HepG2 (cell line): ENCODE measurements around the gene TSSK3. TPM values are rescaled to one million over a fixed set of nuclear protein-coding genes. Genes with fewer than 3 reads are reported as not detected.

ENCODE experiments used
- CENPX ChIP-seq: sonication (generic); formaldehyde crosslinking; IDR thresholded peaks from 2 replicates; pipeline ENCODE4 v1.9.0; 2021; ENCODE audit warnings: mild to moderate bottlenecking, missing genetic modification reagents, moderate library complexity
- HDAC6 ChIP-seq: fragments of 200-600 bp; sonication (generic); IDR thresholded peaks from 2 replicates; pipeline ENCODE4 v1.7.0; 2017; ENCODE audit warnings: mild to moderate bottlenecking, antibody characterized with exemption, low read length, low read depth
- KMT2B ChIP-seq: IDR thresholded peaks from 2 replicates; pipeline ENCODE4 v1.6.1; 2016; ENCODE audit warnings: missing genetic modification reagents, missing compliant biosample characterization
- MED1 ChIP-seq: sonication (generic); formaldehyde crosslinking; IDR thresholded peaks from 2 replicates; pipeline ENCODE4 v1.4.0; 2020; ENCODE audit warnings: missing genetic modification reagents
- MEIS2 ChIP-seq: sonication (generic); formaldehyde crosslinking; IDR thresholded peaks from 2 replicates; pipeline ENCODE4 v1.9.0; 2021; ENCODE audit warnings: mild to moderate bottlenecking, missing genetic modification reagents
- PRPF4 ChIP-seq: fragments of 200-400 bp; formaldehyde crosslinking; IDR thresholded peaks from 2 replicates; pipeline ENCODE4 v1.6.1; 2016; ENCODE audit warnings: low read length, low read depth; ENCODE audit not compliant: poor library complexity, severe bottlenecking
- SALL2 ChIP-seq: sonication (generic); formaldehyde crosslinking; IDR thresholded peaks from 2 replicates; pipeline ENCODE4 v1.8.1; 2023; ENCODE audit warnings: mild to moderate bottlenecking, missing genetic modification reagents, inconsistent platforms
- SCMH1 ChIP-seq: sonication (generic); formaldehyde crosslinking; IDR thresholded peaks from 2 replicates; pipeline ENCODE4 v1.9.0; 2021; ENCODE audit warnings: missing genetic modification reagents, mild to moderate bottlenecking, borderline replicate concordance
- TCF7 ChIP-seq: sonication (generic); IDR thresholded peaks from 2 replicates; pipeline ENCODE4 v1.6.1; 2016; ENCODE audit warnings: antibody characterized with exemption, low read depth
- TEAD3 ChIP-seq: optimal IDR thresholded peaks from 2 replicates; pipeline ENCODE3; 2016; ENCODE audit warnings: borderline replicate concordance
- ZMYM4 ChIP-seq: sonication (generic); formaldehyde crosslinking; IDR thresholded peaks from 2 replicates; pipeline ENCODE4 v1.8.1; 2023; ENCODE audit warnings: mild to moderate bottlenecking, missing genetic modification reagents
- ZNF296 ChIP-seq: sonication (generic); formaldehyde crosslinking; conservative IDR thresholded peaks from 2 replicates; pipeline ENCODE4 v1.5.0; 2020; ENCODE audit warnings: mild to moderate bottlenecking, missing genetic modification reagents
- ZNF543 ChIP-seq: sonication (generic); formaldehyde crosslinking; IDR thresholded peaks from 2 replicates; pipeline ENCODE4 v1.4.0; 2020; ENCODE audit warnings: mild to moderate bottlenecking, missing genetic modification reagents
- ZNF883 ChIP-seq: sonication (generic); formaldehyde crosslinking; IDR thresholded peaks from 2 replicates; pipeline ENCODE4 v1.5.1; 2020; ENCODE audit warnings: mild to moderate bottlenecking, missing genetic modification reagents; ENCODE audit errors: not compliant biosample characterization
- polyA plus RNA-seq, 8 experiments: library from polyadenylated mRNA; depleted of rRNA in 3 of 8; stranded (reverse) in 7 of 8; unstranded in 1 of 8; fragments of >200 nt; fragmentation: Illumina TruSeq in 4 of 8; extraction: Trizol in 4 of 8; gene quantifications; 2 replicates each; pipeline versions ENCODE4 v1.2.1 to v1.2.3, GENCODE V29; 2011 to 2016; ENCODE audit warnings: low read depth in 4 of 8, missing spikeins in 1 of 8, mixed read lengths in 1 of 8; ENCODE audit not compliant: insufficient read depth in 1 of 8
- total RNA-seq, 5 experiments: library from RNA; depleted of rRNA; stranded (reverse); fragments of >200 nt; fragmentation: Illumina TruSeq; extraction: Trizol; gene quantifications; 2 replicates each; pipeline ENCODE4 v1.2.3, GENCODE V29; 2016; ENCODE audit warnings: low read depth in 1 of 5
- TF ChIP-seq, protein P1 (sequence below): sonication (generic); formaldehyde crosslinking; IDR thresholded peaks from 2 replicates; pipeline ENCODE4 v1.9.0; 2022; ENCODE audit warnings: low read depth, missing genetic modification reagents
- TF ChIP-seq, protein P2 (sequence below): sonication (generic); formaldehyde crosslinking; IDR thresholded peaks from 2 replicates; pipeline ENCODE4 v1.9.0; 2021; ENCODE audit warnings: mild to moderate bottlenecking, missing genetic modification reagents
- TF ChIP-seq, protein P3 (sequence below): IDR thresholded peaks from 2 replicates; pipeline ENCODE4 v1.6.1; 2016
- TF ChIP-seq, protein P4 (sequence below): sonication (generic); formaldehyde crosslinking; conservative IDR thresholded peaks from 2 replicates; pipeline ENCODE4 v1.8.1; 2023; ENCODE audit warnings: missing genetic modification reagents

Gene TSSK3
- total and polyA plus RNA-seq, 2 of the 13 experiments (the other 11 are each of a cell fraction or from before 2014, with no cell fraction given) = 1.0 to 1.1 TPM

DNA sequence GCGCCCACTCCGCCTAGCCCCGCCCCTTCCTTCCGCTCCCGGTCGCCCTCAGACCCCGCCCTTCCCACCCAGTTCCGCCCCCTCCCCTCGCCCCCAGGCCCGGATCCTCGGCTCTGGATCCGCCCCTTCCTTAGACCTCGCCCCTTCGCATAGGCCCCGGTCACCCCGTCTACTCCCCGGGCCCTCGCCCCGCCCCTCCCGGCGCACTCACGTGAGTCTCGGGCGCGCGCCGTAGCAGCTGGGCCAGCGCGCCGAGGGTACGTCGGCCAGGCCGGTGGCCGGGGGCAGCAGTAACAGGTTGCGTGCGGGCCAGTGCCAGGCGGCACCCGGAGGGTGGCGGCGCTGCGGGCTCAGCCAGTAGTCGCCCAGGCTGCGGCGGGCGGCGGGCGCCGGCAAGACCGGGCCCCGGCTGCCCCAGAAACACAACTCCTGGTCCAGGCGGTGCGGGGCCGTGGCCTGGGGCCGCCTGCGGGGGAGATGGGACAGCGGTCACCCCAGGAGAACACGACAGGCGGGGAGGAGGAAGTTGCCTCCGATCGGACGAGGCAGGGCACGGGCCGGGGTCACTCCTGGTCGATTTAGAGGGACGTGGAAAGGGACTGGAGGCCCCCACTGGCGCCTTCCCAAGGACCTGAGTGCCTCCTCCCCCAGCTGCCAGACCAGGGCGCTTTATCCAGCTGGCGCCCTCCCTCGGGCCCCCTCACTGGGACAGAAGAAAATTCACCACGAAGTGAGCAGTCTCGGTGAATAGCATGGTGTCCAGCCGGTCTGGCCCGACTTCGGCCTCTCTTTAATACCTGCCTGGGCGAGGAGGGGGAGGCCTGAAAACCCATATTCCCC lies 10.7 kb upstream of the TSSK3 start (continued):
- TF ChIP-seq, protein P1, sequence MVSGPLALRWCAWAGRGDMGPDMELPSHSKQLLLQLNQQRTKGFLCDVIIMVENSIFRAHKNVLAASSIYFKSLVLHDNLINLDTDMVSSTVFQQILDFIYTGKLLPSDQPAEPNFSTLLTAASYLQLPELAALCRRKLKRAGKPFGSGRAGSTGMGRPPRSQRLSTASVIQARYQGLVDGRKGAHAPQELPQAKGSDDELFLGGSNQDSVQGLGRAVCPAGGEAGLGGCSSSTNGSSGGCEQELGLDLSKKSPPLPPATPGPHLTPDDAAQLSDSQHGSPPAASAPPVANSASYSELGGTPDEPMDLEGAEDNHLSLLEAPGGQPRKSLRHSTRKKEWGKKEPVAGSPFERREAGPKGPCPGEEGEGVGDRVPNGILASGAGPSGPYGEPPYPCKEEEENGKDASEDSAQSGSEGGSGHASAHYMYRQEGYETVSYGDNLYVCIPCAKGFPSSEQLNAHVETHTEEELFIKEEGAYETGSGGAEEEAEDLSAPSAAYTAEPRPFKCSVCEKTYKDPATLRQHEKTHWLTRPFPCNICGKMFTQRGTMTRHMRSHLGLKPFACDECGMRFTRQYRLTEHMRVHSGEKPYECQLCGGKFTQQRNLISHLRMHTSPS (CRISPR knock-in tag) = no peak
- no peak for TF ChIP-seq SCMH1 (CRISPR knock-in tag)
- no peak for TF ChIP-seq CENPX (CRISPR knock-in tag)
- no peak for TF ChIP-seq KMT2B (CRISPR knock-in tag)
- 0 out of 2 replicates have a peak, but pooled peaks have one; percentile 16 for TF ChIP-seq ZNF543 (CRISPR knock-in tag)
- no peak for TF ChIP-seq PRPF4
- TF ChIP-seq HDAC6 = no peak
- no peak for TF ChIP-seq TCF7
- TF ChIP-seq ZNF296 (CRISPR knock-in tag) = no peak
- TF ChIP-seq MED1 = peak; percentile 52; the same call in 1 of the 2 replicates
- no peak for TF ChIP-seq ZNF883 (CRISPR knock-in tag)
- peak; percentile 27; the same call in 1 of the 2 replicates for TF ChIP-seq ZMYM4 (CRISPR knock-in tag)
- TF ChIP-seq, protein P2, sequence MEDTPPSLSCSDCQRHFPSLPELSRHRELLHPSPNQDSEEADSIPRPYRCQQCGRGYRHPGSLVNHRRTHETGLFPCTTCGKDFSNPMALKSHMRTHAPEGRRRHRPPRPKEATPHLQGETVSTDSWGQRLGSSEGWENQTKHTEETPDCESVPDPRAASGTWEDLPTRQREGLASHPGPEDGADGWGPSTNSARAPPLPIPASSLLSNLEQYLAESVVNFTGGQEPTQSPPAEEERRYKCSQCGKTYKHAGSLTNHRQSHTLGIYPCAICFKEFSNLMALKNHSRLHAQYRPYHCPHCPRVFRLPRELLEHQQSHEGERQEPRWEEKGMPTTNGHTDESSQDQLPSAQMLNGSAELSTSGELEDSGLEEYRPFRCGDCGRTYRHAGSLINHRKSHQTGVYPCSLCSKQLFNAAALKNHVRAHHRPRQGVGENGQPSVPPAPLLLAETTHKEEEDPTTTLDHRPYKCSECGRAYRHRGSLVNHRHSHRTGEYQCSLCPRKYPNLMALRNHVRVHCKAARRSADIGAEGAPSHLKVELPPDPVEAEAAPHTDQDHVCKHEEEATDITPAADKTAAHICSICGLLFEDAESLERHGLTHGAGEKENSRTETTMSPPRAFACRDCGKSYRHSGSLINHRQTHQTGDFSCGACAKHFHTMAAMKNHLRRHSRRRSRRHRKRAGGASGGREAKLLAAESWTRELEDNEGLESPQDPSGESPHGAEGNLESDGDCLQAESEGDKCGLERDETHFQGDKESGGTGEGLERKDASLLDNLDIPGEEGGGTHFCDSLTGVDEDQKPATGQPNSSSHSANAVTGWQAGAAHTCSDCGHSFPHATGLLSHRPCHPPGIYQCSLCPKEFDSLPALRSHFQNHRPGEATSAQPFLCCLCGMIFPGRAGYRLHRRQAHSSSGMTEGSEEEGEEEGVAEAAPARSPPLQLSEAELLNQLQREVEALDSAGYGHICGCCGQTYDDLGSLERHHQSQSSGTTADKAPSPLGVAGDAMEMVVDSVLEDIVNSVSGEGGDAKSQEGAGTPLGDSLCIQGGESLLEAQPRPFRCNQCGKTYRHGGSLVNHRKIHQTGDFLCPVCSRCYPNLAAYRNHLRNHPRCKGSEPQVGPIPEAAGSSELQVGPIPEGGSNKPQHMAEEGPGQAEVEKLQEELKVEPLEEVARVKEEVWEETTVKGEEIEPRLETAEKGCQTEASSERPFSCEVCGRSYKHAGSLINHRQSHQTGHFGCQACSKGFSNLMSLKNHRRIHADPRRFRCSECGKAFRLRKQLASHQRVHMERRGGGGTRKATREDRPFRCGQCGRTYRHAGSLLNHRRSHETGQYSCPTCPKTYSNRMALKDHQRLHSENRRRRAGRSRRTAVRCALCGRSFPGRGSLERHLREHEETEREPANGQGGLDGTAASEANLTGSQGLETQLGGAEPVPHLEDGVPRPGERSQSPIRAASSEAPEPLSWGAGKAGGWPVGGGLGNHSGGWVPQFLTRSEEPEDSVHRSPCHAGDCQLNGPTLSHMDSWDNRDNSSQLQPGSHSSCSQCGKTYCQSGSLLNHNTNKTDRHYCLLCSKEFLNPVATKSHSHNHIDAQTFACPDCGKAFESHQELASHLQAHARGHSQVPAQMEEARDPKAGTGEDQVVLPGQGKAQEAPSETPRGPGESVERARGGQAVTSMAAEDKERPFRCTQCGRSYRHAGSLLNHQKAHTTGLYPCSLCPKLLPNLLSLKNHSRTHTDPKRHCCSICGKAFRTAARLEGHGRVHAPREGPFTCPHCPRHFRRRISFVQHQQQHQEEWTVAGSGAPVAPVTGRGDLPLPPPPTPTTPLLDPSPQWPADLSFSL (CRISPR knock-in tag) = no peak
- TF ChIP-seq SALL2 = peak; percentile 87
- TF ChIP-seq MEIS2 (CRISPR knock-in tag) = peak; percentile 62; the same call in 1 of the 2 replicates
- TF ChIP-seq, protein P3, sequence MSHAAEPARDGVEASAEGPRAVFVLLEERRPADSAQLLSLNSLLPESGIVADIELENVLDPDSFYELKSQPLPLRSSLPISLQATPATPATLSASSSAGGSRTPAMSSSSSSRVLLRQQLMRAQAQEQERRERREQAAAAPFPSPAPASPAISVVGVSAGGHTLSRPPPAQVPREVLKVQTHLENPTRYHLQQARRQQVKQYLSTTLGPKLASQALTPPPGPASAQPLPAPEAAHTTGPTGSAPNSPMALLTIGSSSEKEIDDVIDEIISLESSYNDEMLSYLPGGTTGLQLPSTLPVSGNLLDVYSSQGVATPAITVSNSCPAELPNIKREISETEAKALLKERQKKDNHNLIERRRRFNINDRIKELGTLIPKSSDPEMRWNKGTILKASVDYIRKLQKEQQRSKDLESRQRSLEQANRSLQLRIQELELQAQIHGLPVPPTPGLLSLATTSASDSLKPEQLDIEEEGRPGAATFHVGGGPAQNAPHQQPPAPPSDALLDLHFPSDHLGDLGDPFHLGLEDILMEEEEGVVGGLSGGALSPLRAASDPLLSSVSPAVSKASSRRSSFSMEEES (CRISPR knock-in tag) = peak; percentile 76
- TF ChIP-seq, protein P4, sequence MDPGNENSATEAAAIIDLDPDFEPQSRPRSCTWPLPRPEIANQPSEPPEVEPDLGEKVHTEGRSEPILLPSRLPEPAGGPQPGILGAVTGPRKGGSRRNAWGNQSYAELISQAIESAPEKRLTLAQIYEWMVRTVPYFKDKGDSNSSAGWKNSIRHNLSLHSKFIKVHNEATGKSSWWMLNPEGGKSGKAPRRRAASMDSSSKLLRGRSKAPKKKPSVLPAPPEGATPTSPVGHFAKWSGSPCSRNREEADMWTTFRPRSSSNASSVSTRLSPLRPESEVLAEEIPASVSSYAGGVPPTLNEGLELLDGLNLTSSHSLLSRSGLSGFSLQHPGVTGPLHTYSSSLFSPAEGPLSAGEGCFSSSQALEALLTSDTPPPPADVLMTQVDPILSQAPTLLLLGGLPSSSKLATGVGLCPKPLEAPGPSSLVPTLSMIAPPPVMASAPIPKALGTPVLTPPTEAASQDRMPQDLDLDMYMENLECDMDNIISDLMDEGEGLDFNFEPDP (CRISPR knock-in tag) = no peak
- TF ChIP-seq TEAD3 (CRISPR knock-in tag) = no peak
